GM23248 (cell line): ENCODE measurements around the gene PTRH1.

ENCODE experiments used
- EZH2 ChIP-seq: fragments of 200-600 bp; sonication (generic); IDR thresholded peaks from 2 replicates; pipeline ENCODE4 v1.6.1; 2018; ENCODE audit warnings: antibody characterized with exemption, mild to moderate bottlenecking; ENCODE audit not compliant: insufficient read depth, poor library complexity, severe bottlenecking
- EZH2phosphoT487 ChIP-seq: fragments of 200-600 bp; sonication (generic); IDR thresholded peaks from 2 replicates; pipeline ENCODE4 v1.6.1; 2018; ENCODE audit warnings: antibody characterized with exemption, moderate library complexity, mild to moderate bottlenecking, low read depth; ENCODE audit not compliant: insufficient read depth

- TF ChIP-seq EZH2 (no peak), EZH2phosphoT487 (no peak)
Measured at GRCh38 chr9:127707766-127708165, 7.7 kb downstream of the PTRH1 start.
